ENCODE measurements around the gene CHST11.

DNA sequence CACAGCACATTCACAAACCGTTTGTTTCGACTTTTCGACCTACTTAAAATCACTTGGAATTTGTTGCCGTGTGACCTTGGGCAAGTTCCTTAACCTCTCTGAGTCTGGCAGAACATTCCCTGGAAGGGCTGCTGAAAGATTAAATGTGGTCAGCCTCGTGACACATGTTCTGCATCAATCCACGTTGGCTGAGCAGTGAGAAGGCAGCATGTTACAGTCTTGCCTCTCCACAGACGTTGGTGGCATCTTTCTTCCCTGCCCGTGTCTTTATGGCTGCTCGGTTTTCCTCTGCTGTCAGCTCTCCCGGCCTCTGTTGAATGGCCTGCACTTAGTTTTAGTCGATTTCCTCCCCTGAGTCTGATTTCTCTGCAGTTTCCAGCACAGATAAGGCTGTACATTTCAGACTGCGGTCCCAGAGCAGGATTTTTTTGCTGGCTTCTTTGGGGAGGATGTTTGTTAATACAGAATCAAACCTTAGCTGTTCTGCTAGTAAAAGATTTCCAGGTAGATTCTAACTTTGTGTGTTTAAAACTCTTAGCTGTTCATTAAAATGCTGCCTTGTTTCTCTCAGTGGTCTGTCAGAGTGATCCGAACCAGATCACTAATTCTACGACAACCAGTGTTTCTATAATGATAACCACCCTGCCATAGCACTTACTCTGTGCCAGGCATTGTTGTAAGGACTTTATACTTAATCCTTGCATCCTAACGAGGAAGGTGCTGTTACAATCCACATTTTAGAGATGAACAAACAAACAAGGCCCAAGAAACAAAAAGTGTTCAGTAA is 217.1 kb downstream of the CHST11 start:
- TF ChIP-seq, protein P1, sequence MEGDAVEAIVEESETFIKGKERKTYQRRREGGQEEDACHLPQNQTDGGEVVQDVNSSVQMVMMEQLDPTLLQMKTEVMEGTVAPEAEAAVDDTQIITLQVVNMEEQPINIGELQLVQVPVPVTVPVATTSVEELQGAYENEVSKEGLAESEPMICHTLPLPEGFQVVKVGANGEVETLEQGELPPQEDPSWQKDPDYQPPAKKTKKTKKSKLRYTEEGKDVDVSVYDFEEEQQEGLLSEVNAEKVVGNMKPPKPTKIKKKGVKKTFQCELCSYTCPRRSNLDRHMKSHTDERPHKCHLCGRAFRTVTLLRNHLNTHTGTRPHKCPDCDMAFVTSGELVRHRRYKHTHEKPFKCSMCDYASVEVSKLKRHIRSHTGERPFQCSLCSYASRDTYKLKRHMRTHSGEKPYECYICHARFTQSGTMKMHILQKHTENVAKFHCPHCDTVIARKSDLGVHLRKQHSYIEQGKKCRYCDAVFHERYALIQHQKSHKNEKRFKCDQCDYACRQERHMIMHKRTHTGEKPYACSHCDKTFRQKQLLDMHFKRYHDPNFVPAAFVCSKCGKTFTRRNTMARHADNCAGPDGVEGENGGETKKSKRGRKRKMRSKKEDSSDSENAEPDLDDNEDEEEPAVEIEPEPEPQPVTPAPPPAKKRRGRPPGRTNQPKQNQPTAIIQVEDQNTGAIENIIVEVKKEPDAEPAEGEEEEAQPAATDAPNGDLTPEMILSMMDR (tag by site-specific recombination; IDR thresholded peaks at IDR 0.05) = no peak
- TF ChIP-seq, protein P2, sequence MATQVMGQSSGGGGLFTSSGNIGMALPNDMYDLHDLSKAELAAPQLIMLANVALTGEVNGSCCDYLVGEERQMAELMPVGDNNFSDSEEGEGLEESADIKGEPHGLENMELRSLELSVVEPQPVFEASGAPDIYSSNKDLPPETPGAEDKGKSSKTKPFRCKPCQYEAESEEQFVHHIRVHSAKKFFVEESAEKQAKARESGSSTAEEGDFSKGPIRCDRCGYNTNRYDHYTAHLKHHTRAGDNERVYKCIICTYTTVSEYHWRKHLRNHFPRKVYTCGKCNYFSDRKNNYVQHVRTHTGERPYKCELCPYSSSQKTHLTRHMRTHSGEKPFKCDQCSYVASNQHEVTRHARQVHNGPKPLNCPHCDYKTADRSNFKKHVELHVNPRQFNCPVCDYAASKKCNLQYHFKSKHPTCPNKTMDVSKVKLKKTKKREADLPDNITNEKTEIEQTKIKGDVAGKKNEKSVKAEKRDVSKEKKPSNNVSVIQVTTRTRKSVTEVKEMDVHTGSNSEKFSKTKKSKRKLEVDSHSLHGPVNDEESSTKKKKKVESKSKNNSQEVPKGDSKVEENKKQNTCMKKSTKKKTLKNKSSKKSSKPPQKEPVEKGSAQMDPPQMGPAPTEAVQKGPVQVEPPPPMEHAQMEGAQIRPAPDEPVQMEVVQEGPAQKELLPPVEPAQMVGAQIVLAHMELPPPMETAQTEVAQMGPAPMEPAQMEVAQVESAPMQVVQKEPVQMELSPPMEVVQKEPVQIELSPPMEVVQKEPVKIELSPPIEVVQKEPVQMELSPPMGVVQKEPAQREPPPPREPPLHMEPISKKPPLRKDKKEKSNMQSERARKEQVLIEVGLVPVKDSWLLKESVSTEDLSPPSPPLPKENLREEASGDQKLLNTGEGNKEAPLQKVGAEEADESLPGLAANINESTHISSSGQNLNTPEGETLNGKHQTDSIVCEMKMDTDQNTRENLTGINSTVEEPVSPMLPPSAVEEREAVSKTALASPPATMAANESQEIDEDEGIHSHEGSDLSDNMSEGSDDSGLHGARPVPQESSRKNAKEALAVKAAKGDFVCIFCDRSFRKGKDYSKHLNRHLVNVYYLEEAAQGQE (tag by site-specific recombination; IDR thresholded peaks at IDR 0.05) = no peak

Data from HEK293 (cell line).